Gastrocnemius medialis (tissue), 4 donors: ENCODE results near the gene WEE1.

Experiments
- POLR2A ChIP-seq, 2 donors: fragments of 450-650 bp; IDR thresholded peaks; one replicate each; pipeline ENCODE4 v1.6.1; 2017; ENCODE audit warnings: antibody characterized with exemption in 2 of 2, mild to moderate bottlenecking in 2 of 2, moderate library complexity in 2 of 2
- TF ChIP-seq, protein P1 (sequence below), 5 experiments: fragments of 450-650 bp in 3 of 5; fragments of 200-600 bp in 2 of 5; sonication (generic) in 2 of 5; IDR thresholded peaks in 4 of 5; conservative IDR thresholded peaks in 1 of 5; 1 replicate in 4 of 5; 2 replicates in 1 of 5; pipeline ENCODE4 v1.5.1; 2016 to 2019; ENCODE audit warnings: antibody characterized with exemption in 5 of 5, mild to moderate bottlenecking in 3 of 5, moderate library complexity in 3 of 5

DNA sequence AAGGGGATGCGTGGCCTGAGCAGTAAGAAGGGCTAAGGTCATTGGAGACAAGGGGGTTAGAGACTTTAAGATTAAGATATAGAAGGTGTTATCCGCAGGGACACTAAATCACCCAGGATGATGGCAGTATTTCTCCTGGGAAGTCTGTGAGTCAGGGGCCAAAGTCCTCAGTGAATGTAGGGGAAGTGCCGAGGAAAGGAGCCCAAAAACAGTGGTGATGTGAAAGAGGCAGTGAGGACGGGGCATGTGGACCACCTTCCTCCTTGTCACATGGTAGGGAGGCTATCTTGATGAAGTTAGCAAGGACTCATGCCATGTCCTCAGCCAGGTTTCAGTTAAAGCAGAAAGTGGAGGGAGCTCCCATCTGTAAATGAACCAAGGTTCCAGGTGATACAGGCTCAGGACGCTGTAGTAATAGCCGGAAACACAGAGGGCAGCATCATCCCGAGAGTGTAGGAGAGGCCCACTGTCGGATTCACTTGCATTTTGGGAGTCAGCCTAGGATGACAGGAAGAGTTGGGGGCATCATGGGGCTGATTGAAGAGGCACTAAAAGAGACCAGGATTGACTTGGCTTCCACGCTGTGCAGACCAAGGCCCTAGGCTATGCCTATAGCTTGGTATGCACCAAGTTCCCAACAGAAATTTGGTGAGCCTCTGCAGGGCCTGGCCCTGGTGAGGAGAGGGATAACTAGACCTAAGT is 33.5 kb downstream of the WEE1 start:
- TF ChIP-seq, protein P1, sequence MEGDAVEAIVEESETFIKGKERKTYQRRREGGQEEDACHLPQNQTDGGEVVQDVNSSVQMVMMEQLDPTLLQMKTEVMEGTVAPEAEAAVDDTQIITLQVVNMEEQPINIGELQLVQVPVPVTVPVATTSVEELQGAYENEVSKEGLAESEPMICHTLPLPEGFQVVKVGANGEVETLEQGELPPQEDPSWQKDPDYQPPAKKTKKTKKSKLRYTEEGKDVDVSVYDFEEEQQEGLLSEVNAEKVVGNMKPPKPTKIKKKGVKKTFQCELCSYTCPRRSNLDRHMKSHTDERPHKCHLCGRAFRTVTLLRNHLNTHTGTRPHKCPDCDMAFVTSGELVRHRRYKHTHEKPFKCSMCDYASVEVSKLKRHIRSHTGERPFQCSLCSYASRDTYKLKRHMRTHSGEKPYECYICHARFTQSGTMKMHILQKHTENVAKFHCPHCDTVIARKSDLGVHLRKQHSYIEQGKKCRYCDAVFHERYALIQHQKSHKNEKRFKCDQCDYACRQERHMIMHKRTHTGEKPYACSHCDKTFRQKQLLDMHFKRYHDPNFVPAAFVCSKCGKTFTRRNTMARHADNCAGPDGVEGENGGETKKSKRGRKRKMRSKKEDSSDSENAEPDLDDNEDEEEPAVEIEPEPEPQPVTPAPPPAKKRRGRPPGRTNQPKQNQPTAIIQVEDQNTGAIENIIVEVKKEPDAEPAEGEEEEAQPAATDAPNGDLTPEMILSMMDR (IDR thresholded peaks at IDR 0.05 in 4 of 5, conservative IDR thresholded peaks at IDR 0.05 in 1 of 5): no peak
- no peak for TF ChIP-seq POLR2A (IDR thresholded peaks at IDR 0.05)
